Hematopoietic multipotent progenitor cell treated with erythropoietin and hydrocortisone succinate and interleukin-3 and kit ligand, for 6 days (in vitro differentiated cells): ENCODE measurements around the gene GRID2.

Experiments used
- DNase-seq: peaks from one replicate; pipeline ENCODE4 v3.0.0-alpha.2; 2015

GRID2 gene

DNA sequence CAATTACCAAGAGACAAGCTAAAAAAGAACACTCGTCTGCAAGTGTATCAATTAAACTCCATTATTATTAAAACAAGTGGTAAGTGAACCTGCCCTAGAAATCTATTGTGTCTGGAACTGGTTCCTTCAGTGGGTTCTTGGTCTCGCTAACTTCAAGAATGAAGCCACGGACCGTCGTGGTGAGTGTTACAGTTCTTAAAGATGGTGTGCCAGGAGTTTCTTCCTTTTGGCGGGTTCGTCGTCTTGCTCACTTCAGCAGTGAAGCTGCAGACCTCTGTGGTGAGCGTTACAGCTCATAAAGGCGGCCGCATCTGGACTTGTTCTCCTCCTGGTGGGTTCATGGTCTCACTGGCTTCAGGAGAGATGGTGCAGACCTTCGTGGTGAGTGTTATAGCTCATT, 231.8 kb downstream of the GRID2 start:
- no peak for DNase-seq

DNA sequence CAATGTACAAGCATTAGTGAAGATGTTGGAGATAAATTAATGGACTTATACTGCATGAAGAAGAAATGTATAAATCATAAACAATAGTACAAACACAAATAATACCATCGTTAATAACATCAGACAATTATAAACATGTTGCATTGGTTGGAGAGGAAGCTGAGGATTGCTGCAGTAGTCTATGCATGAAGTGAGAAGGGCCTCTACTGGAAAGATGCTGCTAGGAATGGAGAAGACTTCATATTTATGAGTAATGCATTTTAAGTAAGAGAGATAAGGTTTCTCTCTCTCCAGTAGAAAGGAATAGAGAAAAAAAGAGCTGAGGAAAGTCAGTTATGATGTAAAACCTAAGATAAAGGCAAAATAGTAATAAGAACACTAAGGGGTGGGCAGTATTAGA, 247.8 kb downstream of the GRID2 start:
- DNase-seq, result no peak

DNA sequence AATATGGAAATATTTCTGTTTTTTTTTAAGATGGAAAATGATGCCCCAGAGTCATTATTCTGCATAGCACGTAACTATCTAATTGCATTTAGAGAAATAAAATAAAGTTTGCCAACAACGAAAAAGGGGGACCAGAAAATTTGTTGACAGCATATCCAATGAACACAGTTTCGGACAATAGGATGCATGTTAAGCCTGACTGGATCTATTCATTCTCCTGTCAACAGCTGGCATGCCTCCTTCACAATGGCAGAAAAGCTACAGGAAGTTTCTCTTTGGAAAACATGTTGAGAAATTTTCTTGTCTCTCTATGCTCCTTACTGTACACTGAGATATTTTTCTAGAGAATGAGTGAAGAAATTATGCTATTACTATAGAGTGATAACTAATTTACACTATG, 262.5 kb downstream of the GRID2 start:
- DNase-seq, result no peak

DNA sequence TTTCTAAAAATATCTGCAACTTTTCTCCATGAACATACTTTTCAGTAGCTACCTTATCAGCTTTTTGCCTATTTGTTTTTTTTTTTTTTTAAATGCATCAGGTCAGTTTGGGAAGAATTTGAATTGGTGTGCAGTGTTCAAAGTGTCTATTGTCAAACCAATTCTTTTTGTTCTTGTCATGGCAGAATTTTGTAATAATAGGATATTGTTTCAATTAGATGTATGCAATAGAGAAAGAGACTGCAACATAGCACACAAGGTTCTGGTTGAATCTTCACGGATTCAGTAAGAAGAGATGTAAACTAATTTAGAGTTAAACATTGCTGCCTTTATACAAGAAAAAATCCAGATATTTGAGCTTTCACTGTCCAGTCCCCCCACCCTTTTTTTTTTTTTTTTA, 277.1 kb downstream of the GRID2 start:
- DNase-seq, result no peak

DNA sequence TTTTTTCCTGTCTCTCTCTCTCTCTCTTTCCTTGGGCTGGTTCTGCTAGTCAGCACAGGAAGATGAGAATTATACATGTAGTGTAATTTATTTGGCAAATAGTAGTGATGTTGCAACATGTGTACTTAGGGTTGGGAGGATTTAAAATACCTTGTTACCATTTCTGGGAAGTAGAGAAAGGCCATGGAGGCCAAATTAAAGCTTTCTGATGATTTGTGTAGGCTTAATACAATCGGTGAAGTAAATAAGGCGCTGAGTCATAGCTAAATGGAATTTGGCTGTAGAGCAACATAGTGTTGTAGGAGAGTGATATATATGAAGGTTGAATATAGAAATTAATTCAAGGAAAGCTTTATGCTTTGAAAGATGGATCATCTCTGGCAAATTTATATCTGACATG, 295.3 kb downstream of the GRID2 start:
- no peak for DNase-seq

DNA sequence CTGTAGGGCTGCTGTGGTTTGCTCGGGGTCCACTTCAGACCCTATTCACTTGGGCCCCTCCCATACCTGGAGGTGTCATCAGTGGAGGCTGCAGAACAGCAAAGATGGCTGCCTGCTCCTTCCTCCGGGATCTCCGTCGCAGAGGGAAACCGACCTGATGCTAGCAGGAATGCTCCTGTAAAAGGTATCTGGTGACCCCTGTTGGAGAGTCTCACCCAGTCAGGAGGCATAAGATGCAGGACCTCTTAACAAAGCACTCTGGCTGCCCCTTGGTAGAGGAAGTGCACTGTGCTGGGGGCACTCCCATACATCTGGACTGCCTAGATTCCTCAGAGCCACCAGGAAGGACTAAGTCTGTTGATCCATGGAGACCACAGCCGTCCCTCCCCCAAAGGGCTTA, 296.9 kb downstream of the GRID2 start:
- DNase-seq, result no peak

DNA sequence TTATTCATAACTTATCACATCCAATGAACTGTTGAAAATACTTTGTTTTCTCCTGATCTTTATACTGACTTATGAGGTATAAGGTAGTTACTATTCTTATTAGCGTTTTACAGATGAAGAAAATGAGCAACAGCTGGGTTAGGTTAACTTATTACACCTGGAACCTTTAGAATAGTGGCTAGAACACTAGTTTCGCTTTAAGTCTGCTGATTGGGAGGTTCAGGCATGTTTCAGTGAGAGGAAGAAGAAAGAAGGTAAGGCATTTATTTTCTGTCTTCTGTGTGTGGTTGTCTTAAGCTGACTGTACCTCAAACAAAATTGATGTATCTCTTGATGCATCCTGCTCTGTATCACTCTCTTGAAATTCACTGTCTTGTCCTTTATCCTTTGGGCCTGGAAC, 302.5 kb downstream of the GRID2 start:
- no peak for DNase-seq

DNA sequence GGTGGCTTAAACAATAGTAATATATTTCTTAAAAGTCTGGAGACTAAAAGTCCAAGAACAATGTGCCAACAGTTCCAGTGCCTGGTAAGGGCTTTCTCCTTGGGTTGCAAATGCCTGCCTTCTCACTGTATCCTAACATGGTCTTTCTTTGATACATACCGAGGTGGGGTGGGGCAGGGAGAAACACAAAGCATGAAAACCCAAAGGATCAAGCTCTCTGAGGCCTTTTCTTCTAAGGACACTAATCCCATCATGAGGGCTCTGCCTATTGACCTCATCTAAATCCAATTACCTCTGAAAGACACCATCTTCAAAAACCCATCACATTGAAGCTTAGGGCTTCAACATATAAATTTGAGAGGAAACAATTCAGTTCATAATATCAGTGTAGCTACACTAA, 311.3 kb downstream of the GRID2 start:
- DNase-seq, result no peak

DNA sequence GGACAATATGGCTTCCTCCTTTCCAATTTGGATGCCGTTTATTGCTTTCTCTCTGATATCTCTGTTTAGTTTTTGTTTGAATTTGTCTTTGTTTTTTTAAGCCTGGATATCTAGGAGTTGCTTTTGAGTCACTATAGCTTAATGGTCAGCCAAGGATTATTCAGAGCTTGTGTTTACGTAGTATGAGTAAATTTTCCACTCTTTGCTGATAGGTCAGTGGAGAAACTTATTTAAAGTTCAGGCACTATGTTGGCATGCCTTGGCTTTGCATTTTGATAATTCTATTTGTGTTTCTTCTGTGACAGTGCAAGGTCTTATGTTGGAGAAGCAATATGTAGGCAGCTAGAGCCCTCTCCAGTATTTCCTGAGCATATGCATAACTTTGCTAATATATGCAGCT, 315.2 kb downstream of the GRID2 start:
- DNase-seq, result no peak

DNA sequence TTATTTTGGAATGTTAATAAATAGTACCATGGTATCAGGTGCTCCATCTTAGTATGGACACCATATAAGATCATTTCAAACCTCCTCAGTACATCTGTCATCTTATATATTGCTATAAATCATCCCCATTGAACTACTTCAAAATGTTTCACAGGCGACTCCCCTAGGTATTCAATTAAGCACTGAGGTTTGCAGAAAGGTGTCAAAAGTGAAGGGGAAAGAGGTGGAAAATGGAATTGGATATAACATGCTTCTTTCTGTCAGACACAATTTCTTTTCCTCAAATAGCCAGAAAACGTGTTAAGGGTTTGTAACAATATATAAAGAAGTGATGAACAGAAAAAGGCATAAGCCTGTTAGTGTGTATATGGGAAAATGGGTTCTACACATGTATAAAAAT, 325.5 kb downstream of the GRID2 start:
- DNase-seq, result no peak

DNA sequence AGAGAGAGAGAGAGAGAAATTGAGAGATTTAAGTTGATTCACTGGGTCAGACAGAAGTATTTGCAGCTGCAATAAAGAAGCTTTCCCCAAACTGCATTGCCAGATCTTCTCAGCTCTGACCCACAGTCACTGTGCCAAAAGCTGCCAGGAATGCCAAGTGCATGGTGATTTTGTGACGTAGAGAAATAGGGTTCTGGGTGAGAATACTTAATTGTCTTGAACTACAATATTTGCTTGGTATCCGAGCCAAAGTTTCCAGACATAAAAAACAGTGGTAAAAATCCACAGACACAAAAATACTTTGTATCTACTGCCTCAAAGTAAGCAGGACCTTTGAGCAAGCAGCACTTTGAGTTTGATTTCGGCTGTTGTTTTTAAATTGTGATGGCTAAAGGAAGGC, 331.1 kb downstream of the GRID2 start:
- no peak for DNase-seq

DNA sequence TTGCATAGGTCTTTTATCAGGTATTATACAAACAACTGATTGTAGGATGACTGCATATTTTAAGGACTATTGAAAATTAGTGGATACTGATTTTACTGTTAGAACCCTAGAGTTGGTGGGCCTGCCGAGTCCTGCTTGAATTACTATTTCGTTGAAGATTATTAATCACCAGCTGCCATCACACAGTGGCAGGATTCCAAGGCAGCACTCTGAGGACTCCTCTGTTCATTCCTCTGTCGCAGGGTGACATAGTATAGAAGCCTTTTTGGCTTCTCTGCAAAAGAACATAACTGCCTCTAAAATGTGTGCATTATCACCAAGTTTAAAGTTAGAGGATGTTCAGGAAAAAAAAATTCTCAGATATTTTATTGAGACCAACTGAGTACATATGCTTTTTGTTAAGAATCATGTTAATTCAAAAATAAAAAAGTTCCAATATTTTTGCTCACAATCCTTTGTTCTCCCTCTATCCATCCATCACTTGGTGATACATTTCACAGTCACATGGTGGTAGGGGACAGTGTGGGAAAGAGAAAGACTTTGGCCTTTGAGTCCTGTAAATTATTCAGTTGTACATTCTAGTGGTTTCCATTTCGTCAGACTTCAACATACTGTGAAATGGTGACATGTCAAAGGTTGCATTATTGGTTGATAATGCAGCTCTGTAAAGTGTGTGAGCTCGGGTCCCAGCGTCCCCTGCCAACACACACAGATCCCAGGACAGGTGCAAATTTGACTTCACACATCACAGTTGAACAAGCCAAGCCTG, 332.5 kb downstream of the GRID2 start:
- no peak for DNase-seq

DNA sequence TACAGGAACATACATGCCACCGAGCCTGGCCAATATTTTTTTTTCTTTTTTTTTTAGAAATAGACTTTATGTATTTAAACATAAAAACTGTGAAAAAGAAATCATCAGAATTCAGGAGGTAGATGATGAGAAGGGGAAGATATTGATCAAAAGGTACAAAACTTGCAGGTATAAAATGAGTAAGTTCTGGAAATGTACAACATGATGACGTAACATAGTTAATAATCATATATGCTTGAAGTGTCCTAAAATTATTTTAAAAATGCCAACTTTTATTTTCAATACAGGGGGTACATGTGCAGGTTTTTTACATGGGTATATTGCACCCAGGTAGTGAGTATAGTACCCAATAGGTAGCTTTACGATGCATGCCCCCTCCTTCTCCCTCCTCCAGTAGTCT, 337.6 kb downstream of the GRID2 start:
- no peak for DNase-seq

DNA sequence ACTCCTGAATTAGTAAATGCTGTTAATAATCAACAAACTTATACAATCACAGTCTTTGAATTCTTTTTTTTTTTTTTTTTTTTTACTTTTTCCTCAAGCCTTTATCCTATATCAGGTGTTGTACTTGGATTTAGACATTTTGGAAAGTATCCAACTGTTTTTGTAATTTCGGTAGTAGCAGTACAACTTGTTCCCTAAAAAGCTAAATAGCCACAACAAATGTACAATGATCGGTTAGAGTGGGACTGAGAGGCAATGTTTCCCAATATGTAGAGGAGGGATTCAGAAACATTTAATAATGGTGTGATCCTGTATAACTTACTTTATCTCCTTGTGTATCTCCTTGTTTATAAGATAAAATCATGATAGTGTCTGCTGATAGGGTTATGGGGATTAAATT, 343.1 kb downstream of the GRID2 start:
- no peak for DNase-seq

DNA sequence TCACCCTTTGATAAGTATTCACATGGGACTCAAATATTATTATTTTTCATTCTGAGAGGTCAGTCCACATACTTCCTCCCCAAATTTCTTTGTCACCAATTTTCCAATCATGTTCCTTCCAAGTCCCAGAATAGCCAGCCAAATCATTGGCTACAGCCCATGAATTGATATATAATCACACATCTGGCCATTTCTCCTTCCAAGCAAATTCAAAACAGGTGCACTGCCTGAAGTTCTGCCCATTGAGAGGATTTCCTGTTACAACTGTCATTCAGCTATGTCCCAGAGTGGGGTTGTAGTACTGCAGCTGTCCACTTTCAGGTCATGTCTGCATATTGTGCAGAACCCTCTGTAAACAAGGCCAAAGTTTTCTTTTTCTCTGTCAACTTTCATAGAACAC, 347.8 kb downstream of the GRID2 start:
- no peak for DNase-seq

DNA sequence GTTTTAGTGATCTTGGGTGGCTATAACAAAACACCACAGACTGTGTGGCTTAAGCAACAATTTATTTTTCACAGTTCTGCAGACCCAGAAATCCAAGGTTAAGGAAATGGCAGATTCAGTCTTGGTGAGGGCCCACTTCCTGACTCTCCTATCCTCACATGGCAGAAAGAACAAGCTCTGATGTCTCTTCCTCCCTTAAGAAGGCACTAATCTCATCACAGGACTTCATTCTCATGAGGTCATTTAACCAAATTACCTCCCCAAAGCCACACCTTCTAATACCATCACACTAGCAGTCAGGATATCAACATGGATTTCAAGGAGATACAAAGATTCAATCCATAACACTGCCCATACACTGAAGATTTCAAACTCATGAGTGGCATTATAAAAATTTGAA, 350.3 kb downstream of the GRID2 start:
- no peak for DNase-seq

DNA sequence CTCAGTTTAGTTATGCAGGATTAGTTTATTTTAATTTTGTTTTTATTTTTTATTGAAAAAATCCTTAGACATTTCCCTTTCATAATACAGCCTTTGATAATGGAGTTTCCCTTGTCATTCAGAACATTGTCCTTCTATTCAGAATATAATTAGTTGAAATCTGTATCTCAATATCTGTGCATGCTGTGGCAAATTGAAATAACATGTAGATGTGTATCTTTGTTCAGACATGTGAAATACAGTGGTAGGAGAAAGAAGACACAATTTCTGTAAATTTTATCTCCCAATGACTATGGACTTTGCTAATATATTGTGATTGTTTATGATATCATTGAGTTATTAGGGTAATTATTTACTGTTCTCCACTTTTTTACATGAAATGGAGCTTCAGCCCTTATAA, 353.9 kb downstream of the GRID2 start:
- DNase-seq, result no peak

DNA sequence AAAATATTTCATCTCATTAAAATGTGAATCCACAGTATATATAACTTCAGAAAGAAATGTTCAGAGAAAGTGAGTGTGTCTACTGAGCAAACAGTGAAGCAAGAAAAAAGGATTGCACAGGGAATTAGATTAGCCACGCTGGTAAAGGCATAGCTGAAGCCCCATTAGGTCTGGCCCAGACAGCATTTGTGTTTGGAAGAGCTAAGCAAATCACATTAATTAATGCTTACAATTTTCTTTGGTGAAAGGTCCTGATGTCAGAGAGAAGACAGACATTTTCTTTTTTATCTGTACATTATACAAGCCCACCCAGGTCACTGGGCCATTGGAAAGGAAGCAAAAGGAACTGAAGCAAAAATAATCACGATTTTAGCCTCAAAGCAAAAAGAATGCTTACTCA, 354.6 kb downstream of the GRID2 start:
- DNase-seq, result no peak

DNA sequence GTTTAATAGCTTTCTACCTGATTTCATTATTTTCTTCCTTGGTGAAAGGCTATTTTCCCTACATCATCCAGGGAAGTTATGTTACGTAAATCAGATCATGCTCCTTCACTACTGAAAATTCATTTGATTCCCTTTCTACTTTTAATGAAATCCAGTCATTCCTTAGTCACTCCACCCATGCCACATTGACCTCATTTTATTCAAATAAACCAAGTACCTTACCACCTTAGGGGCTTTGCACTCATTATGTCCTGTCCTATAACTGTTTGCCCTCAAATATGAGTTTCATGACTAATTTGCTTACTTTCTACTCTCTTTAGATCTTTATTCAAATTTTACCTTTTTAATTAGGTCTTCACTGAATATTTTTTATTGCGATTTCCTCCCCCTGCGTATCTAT, 374.0 kb downstream of the GRID2 start:
- DNase-seq, result no peak

DNA sequence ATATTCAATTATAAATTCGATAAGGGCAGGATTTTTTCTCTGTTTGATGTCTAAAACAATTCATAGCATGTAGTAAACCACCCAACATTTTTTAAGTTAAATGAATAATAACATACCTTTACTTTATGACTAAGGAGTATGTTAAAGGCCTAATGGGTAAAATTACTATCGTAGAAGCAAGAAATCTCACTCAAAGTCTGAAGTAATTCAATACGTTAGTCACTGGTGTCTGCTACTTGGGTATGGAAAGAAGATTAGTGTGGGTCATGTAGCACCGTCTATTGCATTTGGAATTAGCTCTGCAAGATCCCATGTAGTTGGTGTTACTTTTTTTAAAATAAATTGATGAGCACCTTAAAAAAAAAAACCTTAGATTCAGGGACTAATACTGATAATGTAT, 374.5 kb downstream of the GRID2 start:
- DNase-seq, result no peak

DNA sequence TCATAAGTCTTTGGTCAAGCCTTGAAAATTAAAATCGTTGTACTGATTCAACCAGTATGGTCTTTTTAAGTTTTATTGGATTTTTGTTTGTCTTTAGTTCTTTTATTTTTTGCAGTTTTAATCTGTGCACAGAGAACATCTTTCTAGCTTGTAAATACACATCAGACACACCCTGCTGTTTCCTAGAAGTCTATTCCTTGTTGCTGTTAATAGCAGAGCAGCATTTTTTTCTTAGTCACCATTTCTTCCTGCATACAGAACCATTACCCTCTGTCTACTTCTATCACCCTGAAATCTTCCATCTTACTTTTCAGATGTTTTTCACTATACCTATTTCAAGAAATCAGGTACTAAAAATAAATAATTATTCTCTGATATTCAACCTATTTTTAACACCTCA, 375.4 kb downstream of the GRID2 start:
- no peak for DNase-seq

DNA sequence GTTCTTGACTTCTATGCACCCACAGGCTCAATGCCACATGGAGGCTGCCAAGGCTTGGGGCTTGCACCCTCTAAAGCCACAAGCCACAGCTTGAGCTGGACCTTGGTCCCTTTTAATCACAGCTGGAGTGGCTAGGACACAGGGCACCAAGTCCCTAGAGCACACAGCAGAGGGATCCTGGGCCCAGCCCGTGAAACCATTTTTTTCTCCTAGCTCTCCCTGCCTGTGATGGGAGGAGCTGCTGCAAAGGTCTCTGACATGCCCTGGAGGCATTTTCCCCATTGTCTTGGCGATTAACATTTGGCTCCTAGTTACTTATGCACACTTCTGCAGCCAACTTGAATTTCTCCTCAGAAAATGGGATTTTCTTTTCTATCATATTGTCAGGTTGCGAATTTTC, 410.9 kb downstream of the GRID2 start:
- no peak for DNase-seq

DNA sequence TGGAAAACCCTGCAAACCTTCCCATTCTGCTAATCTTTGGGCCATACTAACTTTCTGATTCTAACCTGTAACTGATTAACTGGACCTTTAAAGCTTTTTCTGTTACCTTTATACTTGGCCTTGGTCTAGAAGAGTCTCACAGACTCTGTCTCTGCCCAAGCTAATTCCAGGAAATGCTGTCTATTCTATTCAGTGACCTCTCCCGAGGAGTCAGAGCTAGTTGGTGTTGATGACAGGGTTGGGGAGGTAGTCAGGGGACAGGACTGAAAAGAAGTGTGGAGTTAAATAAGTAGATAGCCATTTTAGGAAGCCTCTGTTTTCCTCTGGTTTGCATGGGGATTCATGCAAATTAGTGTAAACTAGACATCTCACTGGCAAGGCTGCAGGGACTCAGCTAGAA, 429.5 kb downstream of the GRID2 start:
- no peak for DNase-seq

DNA sequence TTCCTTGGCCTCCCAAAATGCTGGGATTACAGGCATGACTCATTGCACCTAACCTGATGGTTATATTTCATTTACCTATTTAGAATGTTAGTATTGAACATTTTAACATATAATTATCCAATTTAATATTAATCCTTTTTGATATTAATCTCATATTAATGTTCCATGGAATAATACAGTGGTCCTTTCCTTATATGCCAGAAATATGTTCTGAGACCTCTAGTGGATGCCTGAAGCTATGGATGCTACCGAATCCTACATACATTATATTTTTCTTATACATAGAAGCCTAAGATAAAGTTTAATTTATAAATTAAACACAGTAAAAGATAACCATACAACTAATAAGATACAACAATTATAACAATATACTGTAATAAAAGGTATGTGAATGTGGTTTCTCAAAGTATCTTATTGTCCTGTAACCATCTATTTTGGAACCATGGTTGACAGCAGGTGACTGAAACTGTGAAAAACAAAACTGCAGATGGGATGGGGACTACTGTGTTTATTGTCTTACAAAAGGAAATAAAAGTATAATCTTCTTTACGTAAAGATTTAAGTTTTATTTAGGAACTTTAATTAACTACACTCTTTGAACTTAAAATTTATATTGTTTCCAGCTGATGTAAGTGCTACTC, 431.4 kb downstream of the GRID2 start:
- DNase-seq, result no peak

DNA sequence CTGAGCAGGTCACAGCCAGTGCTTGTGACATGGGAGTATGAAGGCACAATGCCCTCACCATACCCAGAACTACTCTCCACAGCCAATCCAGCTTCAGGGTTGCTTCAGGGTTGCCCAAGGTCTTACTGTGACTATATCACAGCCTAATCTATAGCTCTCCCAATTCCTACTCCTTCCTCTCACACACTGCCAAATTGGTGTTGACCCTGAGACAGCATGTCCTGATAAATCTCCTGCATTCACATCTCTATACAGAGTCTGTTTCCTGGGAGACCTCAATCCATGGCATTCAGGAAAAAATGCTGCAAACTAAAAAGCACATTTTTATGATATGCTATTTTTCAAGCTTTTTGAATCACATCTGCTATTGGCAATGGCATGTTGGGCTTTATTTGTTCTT, 456.7 kb downstream of the GRID2 start:
- no peak for DNase-seq
